ENCODE results near the gene RPS4Y1. TPM values are rescaled to one million over a fixed set of nuclear protein-coding genes. Genes with fewer than 3 reads are reported as not detected.

The RPS4Y1 gene
- total and polyA plus RNA-seq, 2 of the 4 experiments (the other 2 are of a cell fraction) = not detected

DNA sequence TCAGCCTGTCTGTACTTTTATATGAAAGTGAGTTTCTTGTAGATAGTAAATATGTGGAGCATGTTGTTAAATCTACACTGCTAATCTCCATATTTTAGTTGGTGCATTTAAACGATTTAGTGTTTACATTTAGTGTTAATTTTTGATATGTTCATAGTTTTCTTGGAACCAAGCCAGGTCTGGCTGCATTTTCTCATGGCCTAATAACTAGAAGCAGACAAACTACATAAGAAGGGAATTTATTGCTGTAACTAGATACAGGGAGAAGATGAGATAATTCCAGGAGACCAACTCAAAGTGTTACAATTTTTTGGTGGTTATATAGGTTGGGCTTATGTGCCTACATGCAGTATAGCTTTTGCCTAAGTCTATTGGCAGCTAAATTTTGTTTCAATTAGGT lies 32.8 kb downstream of the RPS4Y1 start:
- dilution Hi-C loops (cut with HindIII; ENCODE audit: low sequenced_read_pairs, unreplicated experiment) = no loop called here
- Histone ChIP-seq H2AK5ac (ENCODE audit: low read depth, low read length) (no peak overlapping the region), H3K27ac (ENCODE audit: insufficient read depth, low read length) (no peak overlapping the region), H2AFZ (replicated peaks; ENCODE audit: low read length, poor library complexity) (no peak overlapping the region), H4K91ac (ENCODE audit: insufficient read depth, low read depth, low read length) (no peak overlapping the region), H3K18ac (ENCODE audit: low read depth, low read length) (no peak overlapping the region), H3K4me1 (ENCODE audit: control insufficient read depth, insufficient read depth, low read length) (no peaks in the 10 kb centered on the region), H3K14ac (replicated peaks; ENCODE audit: low read depth, low read length) (no peak overlapping the region), H3K27me3 (ENCODE audit: control insufficient read depth, insufficient read depth, low read length) (no peaks in the 10 kb centered on the region), H3K4me3 (ENCODE audit: insufficient read depth, low read depth, low read length) (no peak overlapping the region), H3K9me3 (ENCODE audit: control insufficient read depth, insufficient read depth, low read length) (no peaks in the 10 kb centered on the region), H3K4me2 (ENCODE audit: low read depth, low read length) (no peak overlapping the region), H3K4ac (ENCODE audit: low read depth, low read length) (no peak overlapping the region), H3K36me3 (ENCODE audit: control insufficient read depth, insufficient read depth, low read length) (no peaks in the 10 kb centered on the region), H4K5ac (ENCODE audit: low read depth, low read length) (no peak overlapping the region), H2BK120ac (ENCODE audit: low read depth, low read length) (no peak overlapping the region), H2BK5ac (ENCODE audit: low read depth, low read length, poor library complexity, severe bottlenecking) (no peak overlapping the region), H4K8ac (ENCODE audit: low read depth in 2 of 2, low read length in 2 of 2) (no peak overlapping the region), H3K9ac (ENCODE audit: low read depth, low read length) (no peak overlapping the region), H2BK20ac (ENCODE audit: low read depth, low read length) (no peak overlapping the region), H2AK9ac (replicated peaks; ENCODE audit: low read depth, low read length, poor library complexity) (no peak overlapping the region), H3K56ac (ENCODE audit: extremely low read depth, insufficient read depth, low read length) (no peak overlapping the region), H3K23ac (ENCODE audit: low read depth, low read length) (no peak overlapping the region), H3K9me1 (ENCODE audit: insufficient read depth, low read length) (no peaks in the 10 kb centered on the region), H3K79me1 (ENCODE audit: low read depth in 1 of 2, low read length in 2 of 2) (no peaks in the 10 kb centered on the region), H2BK15ac (ENCODE audit: low read depth, low read length) (no peak overlapping the region), H4K20me1 (ENCODE audit: insufficient read depth, low read length) (no peaks in the 10 kb centered on the region)
- intact Hi-C loops (cut with micrococcal nuclease) = no loop called here
- ATAC-seq (ENCODE audit: low read depth) (no peak), DNase-seq (no peak)
- BruUV-seq (replicated peaks) = no TSS peak
- TF ChIP-seq CEBPB (IDR thresholded peaks at IDR 0.05; ENCODE audit: low read depth, low read length) (no peak), ELK1 (IDR thresholded peaks at IDR 0.05; ENCODE audit: borderline replicate concordance, low read depth, low read length) (no peak), BHLHE40 (IDR thresholded peaks at IDR 0.05; ENCODE audit: low read depth, low read length) (no peak), MAFK (IDR thresholded peaks at IDR 0.05; ENCODE audit: low read depth, low read length) (no peak), MAZ (IDR thresholded peaks at IDR 0.05; ENCODE audit: borderline replicate concordance, low read depth, low read length) (no peak), MXI1 (IDR thresholded peaks at IDR 0.05; ENCODE audit: borderline replicate concordance, low read depth, low read length) (no peak), NFE2L2 (IDR thresholded peaks at IDR 0.05; ENCODE audit: low read depth, low read length) (no peak), POLR2A (IDR thresholded peaks at IDR 0.05; ENCODE audit: low read depth, low read length) (no peak), SMC3 (IDR thresholded peaks at IDR 0.05; ENCODE audit: low read depth, low read length) (no peak), CTCF (conservative IDR thresholded peaks at IDR 0.05; ENCODE audit: low read depth, low read length) (no peak), CHD1 (IDR thresholded peaks at IDR 0.05; ENCODE audit: low read depth, low read length) (no peak), FOS (IDR thresholded peaks at IDR 0.05; ENCODE audit: low read depth, low read length) (no peak), RCOR1 (IDR thresholded peaks at IDR 0.05; ENCODE audit: insufficient replicate concordance, low read length) (no peak)
- TF ChIP-seq, protein P1, sequence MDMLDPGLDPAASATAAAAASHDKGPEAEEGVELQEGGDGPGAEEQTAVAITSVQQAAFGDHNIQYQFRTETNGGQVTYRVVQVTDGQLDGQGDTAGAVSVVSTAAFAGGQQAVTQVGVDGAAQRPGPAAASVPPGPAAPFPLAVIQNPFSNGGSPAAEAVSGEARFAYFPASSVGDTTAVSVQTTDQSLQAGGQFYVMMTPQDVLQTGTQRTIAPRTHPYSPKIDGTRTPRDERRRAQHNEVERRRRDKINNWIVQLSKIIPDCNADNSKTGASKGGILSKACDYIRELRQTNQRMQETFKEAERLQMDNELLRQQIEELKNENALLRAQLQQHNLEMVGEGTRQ (IDR thresholded peaks at IDR 0.05; ENCODE audit: low read depth, low read length) = no peak
- POLR2A ChIA-PET (ENCODE audit: unreplicated experiment) = no interaction called here
- CTCF ChIA-PET = no interaction called here
- WGBS, 2 experiments (ENCODE audit: extremely low coverage in 2 of 2, insufficient read length in 1 of 2) = no CpG with 5 or more reads among the region's 1 CpG
- in situ Hi-C loops (cut with MboI; ENCODE audit: low sequenced_read_pairs) = no loop called here
